Smooth muscle cell (in vitro differentiated cells): ENCODE measurements around the gene MRM2. TPM values are rescaled to one million over a fixed set of nuclear protein-coding genes. Genes with fewer than 3 reads are reported as not detected.

Experiments
- DNase-seq: peaks from one replicate; lab custom pipeline; 2025; ENCODE audit not compliant: unreplicated experiment; lab: John Stamatoyannopoulos, UW
- H2AFZ ChIP-seq: fragments of 200-600 bp; sonication (generic); 2 replicates; pipeline ENCODE4 v1.6.0; 2016; ENCODE audit warnings: antibody characterized with exemption, low read depth, mild to moderate bottlenecking
- H3F3A ChIP-seq: fragments of 200-600 bp; sonication (generic); 2 replicates; pipeline ENCODE4 v1.6.0; 2017; ENCODE audit warnings: antibody characterized with exemption, low read depth
- H3K27ac ChIP-seq: fragments of 200-600 bp; sonication (generic); 2 replicates; pipeline ENCODE4 v1.5.1; 2016; ENCODE audit warnings: low read depth, mild to moderate bottlenecking
- H3K27me3 ChIP-seq: fragments of 200-600 bp; sonication (generic); 2 replicates; pipeline ENCODE4 v1.6.1; 2016; ENCODE audit warnings: low read depth, mild to moderate bottlenecking
- H3K36me3 ChIP-seq: fragments of 200-600 bp; sonication (generic); 2 replicates; pipeline ENCODE4 v1.5.1; 2016; ENCODE audit warnings: low read depth
- H3K4me1 ChIP-seq: fragments of 200-600 bp; sonication (generic); 2 replicates; pipeline ENCODE4 v1.5.1; 2016; ENCODE audit warnings: low read depth
- H3K4me2 ChIP-seq: fragments of 200-600 bp; sonication (generic); 2 replicates; pipeline ENCODE4 v1.6.0; 2016; ENCODE audit warnings: mild to moderate bottlenecking
- H3K4me3 ChIP-seq: fragments of 200-600 bp; sonication (generic); 2 replicates; pipeline ENCODE4 v1.5.1; 2016; ENCODE audit warnings: mild to moderate bottlenecking
- H3K79me2 ChIP-seq: fragments of 200-600 bp; sonication (generic); 2 replicates; pipeline ENCODE4 v1.6.0; 2016; ENCODE audit warnings: low read depth, mild to moderate bottlenecking
- H3K9ac ChIP-seq: fragments of 200-600 bp; sonication (generic); 2 replicates; pipeline ENCODE4 v1.6.0; 2016; ENCODE audit warnings: low read depth
- H3K9me3 ChIP-seq: fragments of 200-600 bp; sonication (generic); replicated peaks from 2 replicates; pipeline ENCODE4 v1.5.1; 2016; ENCODE audit warnings: low read depth
- H4K20me1 ChIP-seq: fragments of 200-600 bp; sonication (generic); 2 replicates; pipeline ENCODE4 v1.6.0; 2016; ENCODE audit warnings: low read depth
- WGBS: methylation state at CpG from one replicate; pipeline ENCODE4 v1.1.7; 2016; ENCODE audit warnings: low lambda C conversion rate; 5-methylcytosine and 5-hydroxymethylcytosine counted together
- polyA plus RNA-seq: library from polyadenylated mRNA; unstranded; fragments of >200 nt; fragmentation: Nextera tagmentation; extraction: Ambion mirVana; gene quantifications from 2 replicates; pipeline ENCODE4 v1.2.1, GENCODE V29; 2016
- total RNA-seq: library from RNA; depleted of rRNA; stranded (reverse); fragments of >200 nt; gene quantifications from 2 replicates; pipeline ENCODE4 v1.2.3, GENCODE V29; 2014
- TF ChIP-seq, protein P1 (sequence below): fragments of 200-600 bp; sonication (generic); IDR thresholded peaks from 2 replicates; pipeline ENCODE4 v1.5.1; 2017; ENCODE audit warnings: borderline replicate concordance, mild to moderate bottlenecking, antibody characterized with exemption; ENCODE audit not compliant: insufficient read depth, poor library complexity, severe bottlenecking

MRM2 gene
- total and polyA plus RNA-seq, 2 experiments from 2014 or later = 17.1 to 30.8 TPM

- Histone ChIP-seq H3K27ac (no peak overlapping the region), H3K36me3 (no peaks in the 10 kb centered on the region), H3K9ac (no peak overlapping the region), H3F3A (no peaks in the 10 kb centered on the region), H3K4me3 (no peak overlapping the region), H3K4me2 (no peak overlapping the region), H3K27me3 (no peaks in the 10 kb centered on the region), H2AFZ (no peak overlapping the region), H3K79me2 (no peaks in the 10 kb centered on the region), H4K20me1 (peaks cover 18% of the 10 kb centered on the region), H3K4me1 (no peaks in the 10 kb centered on the region), H3K9me3 (no peaks in the 10 kb centered on the region)
- DNase-seq = no peak
- WGBS = 95% methylated on average over 11 of the region's 11 CpGs
- TF ChIP-seq, protein P1, sequence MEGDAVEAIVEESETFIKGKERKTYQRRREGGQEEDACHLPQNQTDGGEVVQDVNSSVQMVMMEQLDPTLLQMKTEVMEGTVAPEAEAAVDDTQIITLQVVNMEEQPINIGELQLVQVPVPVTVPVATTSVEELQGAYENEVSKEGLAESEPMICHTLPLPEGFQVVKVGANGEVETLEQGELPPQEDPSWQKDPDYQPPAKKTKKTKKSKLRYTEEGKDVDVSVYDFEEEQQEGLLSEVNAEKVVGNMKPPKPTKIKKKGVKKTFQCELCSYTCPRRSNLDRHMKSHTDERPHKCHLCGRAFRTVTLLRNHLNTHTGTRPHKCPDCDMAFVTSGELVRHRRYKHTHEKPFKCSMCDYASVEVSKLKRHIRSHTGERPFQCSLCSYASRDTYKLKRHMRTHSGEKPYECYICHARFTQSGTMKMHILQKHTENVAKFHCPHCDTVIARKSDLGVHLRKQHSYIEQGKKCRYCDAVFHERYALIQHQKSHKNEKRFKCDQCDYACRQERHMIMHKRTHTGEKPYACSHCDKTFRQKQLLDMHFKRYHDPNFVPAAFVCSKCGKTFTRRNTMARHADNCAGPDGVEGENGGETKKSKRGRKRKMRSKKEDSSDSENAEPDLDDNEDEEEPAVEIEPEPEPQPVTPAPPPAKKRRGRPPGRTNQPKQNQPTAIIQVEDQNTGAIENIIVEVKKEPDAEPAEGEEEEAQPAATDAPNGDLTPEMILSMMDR = no peak
These were observed 37.6 kb downstream of the MRM2 start for GRCh38 chr7:2204446-2204845.

- H2AFZ ChIP-seq = no peak overlapping the region
- no peak for DNase-seq
- no peaks in the 10 kb centered on the region for H3K9me3 ChIP-seq
- H3K27me3 ChIP-seq = no peaks in the 10 kb centered on the region
- no peak overlapping the region for H3K27ac ChIP-seq
- H3F3A ChIP-seq = no peaks in the 10 kb centered on the region
- WGBS = 67% methylated on average over 13 of the region's 13 CpGs
- H3K4me2 ChIP-seq = no peak overlapping the region
- peaks cover 13% of the 10 kb centered on the region for H4K20me1 ChIP-seq
- H3K4me1 ChIP-seq = no peaks in the 10 kb centered on the region
- no peaks in the 10 kb centered on the region for H3K79me2 ChIP-seq
- H3K36me3 ChIP-seq = no peaks in the 10 kb centered on the region
- H3K9ac ChIP-seq = no peak overlapping the region
- TF ChIP-seq, protein P1 = no peak
- H3K4me3 ChIP-seq = no peak overlapping the region
These were observed 38.2 kb downstream of the MRM2 start for GRCh38 chr7:2203766-2204300.

- Histone ChIP-seq H3K4me2 (no peak overlapping the region), H3K27me3 (no peaks in the 10 kb centered on the region), H3K9me3 (no peaks in the 10 kb centered on the region), H3K27ac (no peak overlapping the region), H3K4me3 (no peak overlapping the region), H4K20me1 (peaks cover 7% of the 10 kb centered on the region), H3K36me3 (no peaks in the 10 kb centered on the region), H3K9ac (no peak overlapping the region), H2AFZ (no peak overlapping the region), H3K79me2 (no peaks in the 10 kb centered on the region), H3K4me1 (no peaks in the 10 kb centered on the region), H3F3A (no peaks in the 10 kb centered on the region)
- DNase-seq = no peak
- WGBS = 94% methylated on average over 17 of the region's 20 CpGs
- TF ChIP-seq, protein P1 = no peak
These were observed 38.9 kb downstream of the MRM2 start for GRCh38 chr7:2202901-2203765.

GRCh38 chr7:2202361-2202761 is 39.6 kb downstream of the MRM2 start:
- H3K4me1 ChIP-seq = no peaks in the 10 kb centered on the region
- H2AFZ ChIP-seq = no peak overlapping the region
- no peak overlapping the region for H3K9ac ChIP-seq
- no peak overlapping the region for H3K27ac ChIP-seq
- peaks cover 7% of the 10 kb centered on the region for H4K20me1 ChIP-seq
- TF ChIP-seq, protein P1 = no peak
- H3K36me3 ChIP-seq = no peaks in the 10 kb centered on the region
- WGBS = 95% methylated on average over 14 of the region's 14 CpGs
- no peaks in the 10 kb centered on the region for H3K79me2 ChIP-seq
- H3K27me3 ChIP-seq = no peaks in the 10 kb centered on the region
- DNase-seq = no peak
- no peaks in the 10 kb centered on the region for H3F3A ChIP-seq
- no peaks in the 10 kb centered on the region for H3K9me3 ChIP-seq
- H3K4me3 ChIP-seq = no peak overlapping the region
- no peak overlapping the region for H3K4me2 ChIP-seq
